ENCODE data around the gene IGSF10.

Gene IGSF10

DNA sequence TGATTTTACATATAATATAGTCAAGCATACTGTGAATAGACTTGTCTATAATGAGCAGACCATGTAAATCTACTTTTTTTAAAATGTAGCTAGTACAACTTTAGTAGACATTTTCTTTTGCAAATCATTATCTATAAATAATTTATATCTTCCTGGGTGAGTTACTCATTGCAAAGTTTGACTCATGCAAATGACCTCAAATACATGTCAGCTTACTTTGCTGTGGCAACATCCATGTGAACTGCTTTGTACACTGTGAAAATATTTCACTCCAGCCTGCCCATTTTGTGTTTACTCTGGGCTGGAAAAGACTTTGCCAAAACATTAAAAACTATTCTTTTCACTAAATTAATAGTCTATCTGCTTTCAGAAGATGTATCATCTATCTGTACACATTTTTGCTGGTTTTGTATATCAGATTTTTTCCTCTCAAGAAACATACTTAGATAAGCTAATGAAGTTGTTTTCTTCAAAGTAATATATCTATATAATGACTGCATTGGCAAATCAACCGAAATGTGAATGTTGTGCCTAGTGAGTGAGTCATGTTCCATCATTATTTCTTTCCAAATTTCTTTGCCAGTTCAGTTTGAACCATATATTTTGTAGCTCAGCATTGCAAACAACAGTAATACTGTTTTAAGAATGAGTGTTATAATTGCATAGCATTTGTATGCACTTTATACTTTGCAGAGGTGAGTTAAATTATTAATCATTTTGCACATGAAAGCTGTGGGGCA, 26.5 kb downstream of the IGSF10 start:
- no peak overlapping the region for H3K4me3 ChIP-seq (replicated peaks; ENCODE audit: low read depth, low read length)
- TF ChIP-seq, protein P1, sequence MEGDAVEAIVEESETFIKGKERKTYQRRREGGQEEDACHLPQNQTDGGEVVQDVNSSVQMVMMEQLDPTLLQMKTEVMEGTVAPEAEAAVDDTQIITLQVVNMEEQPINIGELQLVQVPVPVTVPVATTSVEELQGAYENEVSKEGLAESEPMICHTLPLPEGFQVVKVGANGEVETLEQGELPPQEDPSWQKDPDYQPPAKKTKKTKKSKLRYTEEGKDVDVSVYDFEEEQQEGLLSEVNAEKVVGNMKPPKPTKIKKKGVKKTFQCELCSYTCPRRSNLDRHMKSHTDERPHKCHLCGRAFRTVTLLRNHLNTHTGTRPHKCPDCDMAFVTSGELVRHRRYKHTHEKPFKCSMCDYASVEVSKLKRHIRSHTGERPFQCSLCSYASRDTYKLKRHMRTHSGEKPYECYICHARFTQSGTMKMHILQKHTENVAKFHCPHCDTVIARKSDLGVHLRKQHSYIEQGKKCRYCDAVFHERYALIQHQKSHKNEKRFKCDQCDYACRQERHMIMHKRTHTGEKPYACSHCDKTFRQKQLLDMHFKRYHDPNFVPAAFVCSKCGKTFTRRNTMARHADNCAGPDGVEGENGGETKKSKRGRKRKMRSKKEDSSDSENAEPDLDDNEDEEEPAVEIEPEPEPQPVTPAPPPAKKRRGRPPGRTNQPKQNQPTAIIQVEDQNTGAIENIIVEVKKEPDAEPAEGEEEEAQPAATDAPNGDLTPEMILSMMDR (IDR thresholded peaks at IDR 0.05; ENCODE audit: low read length, missing control alignments): no peak
- peak; percentile 89 for DNase-seq (ENCODE audit: low read depth)

GRCh38 chr3:151432616-151433372, 28.1 kb downstream of the IGSF10 start:
- TF ChIP-seq, protein P1 (IDR thresholded peaks at IDR 0.05; ENCODE audit: low read length, missing control alignments): no peak
- DNase-seq (ENCODE audit: low read depth): no peak
- no peak overlapping the region for H3K4me3 ChIP-seq (replicated peaks; ENCODE audit: low read depth, low read length)

DNA sequence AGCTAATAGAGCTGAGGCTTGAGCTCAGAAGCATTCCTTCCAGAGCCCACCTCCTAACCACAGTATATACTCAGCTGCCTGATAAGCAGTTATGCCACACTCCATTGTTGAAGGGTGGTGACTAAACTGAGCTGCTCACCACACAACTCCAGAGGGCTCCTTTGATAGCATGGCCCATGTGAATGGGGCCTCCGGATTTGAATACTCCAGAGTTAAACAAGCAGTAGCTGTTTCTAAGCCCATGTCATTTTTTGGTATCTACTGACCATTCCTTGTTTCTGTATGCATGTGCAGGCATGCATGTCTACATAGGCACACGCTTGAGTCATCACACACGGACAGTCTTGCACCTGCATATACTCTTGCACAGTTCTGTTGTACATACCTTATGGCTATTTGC, 28.9 kb downstream of the IGSF10 start:
- TF ChIP-seq, protein P1 (IDR thresholded peaks at IDR 0.05; ENCODE audit: low read length, missing control alignments): no peak
- DNase-seq (ENCODE audit: low read depth): peak; percentile 85
- H3K4me3 ChIP-seq (replicated peaks; ENCODE audit: low read depth, low read length): no peak overlapping the region

DNA sequence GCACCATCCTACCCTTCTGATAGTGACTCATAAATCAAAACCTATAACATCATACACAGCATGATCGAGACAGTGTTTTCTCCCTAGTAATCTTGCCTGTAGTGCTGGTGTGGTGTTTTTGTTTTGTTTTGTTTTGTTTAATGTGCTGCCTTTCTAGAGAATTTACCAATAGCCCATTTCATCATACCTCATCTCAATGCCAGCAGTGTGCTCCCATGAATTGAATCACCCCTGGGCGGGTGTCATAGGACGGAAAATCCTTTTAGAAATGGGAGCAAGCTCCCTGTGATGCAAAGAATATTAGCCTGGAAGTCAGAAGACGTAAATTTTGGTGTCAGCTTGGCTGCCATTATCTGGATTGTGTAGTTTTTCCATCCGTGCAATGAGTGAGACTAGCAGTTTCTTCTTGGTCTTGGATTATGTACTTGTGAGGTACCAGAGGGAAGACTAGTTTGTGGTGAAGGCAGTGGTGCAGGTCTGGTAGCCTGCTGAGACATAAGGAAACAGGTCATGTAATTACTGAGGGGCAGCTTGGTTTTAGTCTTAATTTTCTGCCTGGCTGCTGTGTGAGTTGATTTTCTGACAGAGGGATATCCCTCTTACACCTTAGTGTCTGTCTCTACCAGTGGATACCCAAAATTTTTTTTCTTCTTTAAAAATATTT, 29.9 kb downstream of the IGSF10 start:
- peak; percentile 37 for DNase-seq (ENCODE audit: low read depth)
- no peak overlapping the region for H3K4me3 ChIP-seq (replicated peaks; ENCODE audit: low read depth, low read length)
- TF ChIP-seq, protein P1 (IDR thresholded peaks at IDR 0.05; ENCODE audit: low read length, missing control alignments): no peak

- TF ChIP-seq, protein P1 (IDR thresholded peaks at IDR 0.05; ENCODE audit: low read length, missing control alignments): no peak
- DNase-seq (ENCODE audit: low read depth): no peak
- H3K4me3 ChIP-seq (replicated peaks; ENCODE audit: low read depth, low read length): no peak overlapping the region
These were observed 32.5 kb downstream of the IGSF10 start for GRCh38 chr3:151428386-151428785.

DNA sequence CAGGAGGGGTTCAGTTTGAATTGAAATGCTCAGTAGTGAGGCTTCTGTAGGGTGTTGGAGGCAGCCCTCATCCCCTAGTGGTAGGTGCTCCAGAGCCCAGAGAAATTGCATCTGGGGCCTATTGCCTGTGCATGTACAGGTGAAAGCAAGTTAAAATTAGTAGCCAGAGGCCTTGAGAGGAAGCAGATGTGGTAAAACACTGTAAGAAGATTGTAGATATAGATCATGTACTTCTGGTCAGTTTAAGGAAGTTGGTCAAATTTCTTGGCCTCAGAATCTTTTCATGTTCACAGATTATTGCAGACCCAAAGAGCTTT, 34.6 kb downstream of the IGSF10 start:
- no peak for DNase-seq (ENCODE audit: low read depth)
- TF ChIP-seq, protein P1 (IDR thresholded peaks at IDR 0.05; ENCODE audit: low read length, missing control alignments): peak; percentile 11
- H3K4me3 ChIP-seq (replicated peaks; ENCODE audit: low read depth, low read length): no peak overlapping the region
